T1000 (cell line): Measurements from ENCODE around the gene POU6F2.
"Not testable (repeated sequence)": the region's sequence is repeated elsewhere in the genome, so short reads cannot be mapped to it uniquely, and the experiment has no call there.

Experiments used
- DNase-seq: peaks from one replicate; lab custom pipeline; 2025; ENCODE audit warnings: mixed read lengths; lab: John Stamatoyannopoulos, UW

Gene POU6F2

DNA sequence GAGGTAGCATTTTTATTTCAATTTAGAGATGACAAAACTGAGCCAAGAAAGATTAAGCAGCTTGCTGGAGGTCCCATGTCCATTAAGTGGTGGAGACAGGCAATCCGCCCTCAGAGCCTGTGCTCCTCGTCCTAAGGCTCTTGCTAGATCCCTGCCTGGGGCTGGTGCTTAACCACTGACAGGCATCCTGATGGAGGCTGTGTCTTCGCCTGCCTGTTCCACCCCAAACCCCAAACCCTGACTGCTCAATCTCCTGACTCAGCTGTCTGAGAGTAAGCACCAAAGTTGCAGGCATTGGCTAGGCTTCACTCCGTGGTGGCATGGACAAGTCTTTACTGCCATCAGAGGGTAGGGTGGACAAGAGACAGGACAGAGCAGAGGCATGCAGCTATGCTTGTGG, 209.4 kb downstream of the POU6F2 start:
- no peak for DNase-seq

DNA sequence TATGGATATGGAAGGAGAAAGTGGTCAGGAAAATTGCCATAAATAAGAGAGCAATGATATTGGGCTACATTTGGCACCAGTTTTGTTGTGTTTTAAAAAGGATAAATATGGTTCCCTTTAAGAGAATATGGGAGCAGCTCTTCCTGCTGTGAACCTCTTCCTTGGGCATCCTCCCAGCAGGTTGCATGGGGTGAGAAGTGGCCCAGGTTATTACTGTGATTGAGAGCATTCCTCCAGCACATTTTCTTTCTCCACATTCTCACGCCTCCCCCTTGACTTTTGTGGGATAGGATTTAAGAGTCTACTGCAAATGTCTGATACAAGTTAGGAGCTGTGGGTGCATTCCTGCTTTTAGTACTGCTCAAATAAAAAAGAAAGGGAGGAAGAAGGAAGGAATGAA, 214.8 kb downstream of the POU6F2 start:
- no peak for DNase-seq

DNA sequence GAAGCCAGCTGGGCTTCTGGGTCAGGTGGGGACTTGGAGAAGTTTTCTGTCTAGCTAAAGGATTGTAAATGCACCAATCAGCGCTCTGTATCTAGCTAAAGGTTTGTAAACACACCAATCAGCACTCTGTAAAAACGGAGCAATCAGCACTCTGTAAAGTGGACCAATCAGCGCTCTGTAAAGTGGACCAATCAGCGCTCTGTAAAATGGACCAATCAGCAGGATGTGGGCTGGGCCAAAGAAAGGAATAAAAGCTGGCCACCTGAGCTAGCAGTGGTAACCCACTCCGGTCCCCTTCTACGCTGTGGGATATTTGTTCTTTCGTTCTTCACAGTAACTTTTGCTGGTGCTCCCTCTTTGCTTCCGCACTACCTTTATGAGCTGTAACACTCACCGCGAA, 216.7 kb downstream of the POU6F2 start:
- DNase-seq = not testable (repeated sequence)

DNA sequence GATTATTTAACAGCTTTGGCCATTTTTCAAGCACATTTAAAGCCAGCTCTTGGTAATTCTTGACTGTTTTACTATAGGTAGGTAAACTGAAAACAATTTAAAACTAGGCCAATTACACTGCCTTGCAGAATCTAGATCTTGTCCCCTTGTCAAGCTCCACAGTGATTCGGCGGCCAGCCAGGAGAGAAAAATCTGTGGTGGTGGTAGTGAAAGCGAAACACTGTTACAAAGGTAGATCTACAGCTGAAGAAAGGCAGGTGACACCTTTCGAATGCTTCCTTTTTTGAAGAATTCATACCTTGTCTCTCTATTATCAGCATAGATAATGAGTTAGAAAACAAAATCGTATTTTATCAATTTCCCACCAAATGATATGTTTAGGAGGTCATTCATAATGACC, 218.3 kb downstream of the POU6F2 start:
- DNase-seq = no peak

DNA sequence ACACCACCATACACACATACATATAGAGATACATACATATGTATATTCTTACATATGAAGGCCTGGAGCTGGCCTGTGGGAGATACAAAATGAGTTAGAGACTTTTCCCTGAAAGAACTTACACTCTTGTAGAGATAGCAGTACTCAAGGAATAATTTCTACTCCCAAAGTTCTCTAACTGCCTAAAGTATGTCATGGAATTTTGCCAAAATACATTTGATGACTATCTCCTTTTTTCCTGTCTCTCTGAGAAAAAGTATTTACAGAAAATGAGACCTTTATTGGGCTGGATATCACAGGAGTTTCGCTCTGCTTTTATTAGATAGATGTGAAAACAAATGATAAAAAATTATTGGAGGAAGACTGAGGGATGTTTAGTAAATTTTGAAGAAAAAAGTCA, 220.1 kb downstream of the POU6F2 start:
- no peak for DNase-seq

DNA sequence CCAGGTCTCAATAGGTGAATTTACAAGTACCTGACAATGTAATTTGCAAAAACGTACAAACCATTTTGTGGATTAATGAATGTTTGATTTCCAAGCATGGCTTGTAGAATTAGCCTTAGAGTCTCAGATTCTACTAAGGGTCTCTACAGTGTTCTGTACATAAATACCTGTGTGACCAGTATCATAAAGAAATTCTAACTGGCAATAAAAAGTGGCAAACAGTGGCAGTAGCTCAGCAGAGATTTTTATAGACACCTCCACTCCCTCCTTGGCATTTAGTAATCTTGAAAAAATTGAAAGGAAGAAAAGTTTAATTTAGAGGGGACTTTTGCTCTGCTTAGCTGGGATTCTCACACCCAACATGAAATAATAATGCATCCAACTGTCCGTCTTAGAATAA, 220.8 kb downstream of the POU6F2 start:
- no peak for DNase-seq

DNA sequence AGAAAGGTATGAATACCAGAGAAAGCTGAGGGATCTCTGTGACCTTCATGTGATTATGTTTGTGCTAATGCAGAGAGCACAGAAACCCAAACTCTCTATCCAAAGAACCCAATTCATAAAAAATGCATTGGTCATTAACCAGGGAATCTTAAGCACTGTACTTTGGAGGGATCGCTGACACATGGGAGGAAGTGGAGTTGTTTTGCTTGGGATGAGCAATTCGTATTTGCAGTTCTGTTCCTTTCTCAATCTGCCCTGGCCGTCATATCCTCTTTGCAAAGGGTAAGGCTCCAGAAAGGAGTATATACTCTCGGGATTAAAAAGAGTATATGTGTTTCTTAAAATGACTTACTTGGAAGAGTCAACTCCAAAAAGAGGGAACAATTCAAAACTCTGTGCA, 221.3 kb downstream of the POU6F2 start:
- DNase-seq = no peak

DNA sequence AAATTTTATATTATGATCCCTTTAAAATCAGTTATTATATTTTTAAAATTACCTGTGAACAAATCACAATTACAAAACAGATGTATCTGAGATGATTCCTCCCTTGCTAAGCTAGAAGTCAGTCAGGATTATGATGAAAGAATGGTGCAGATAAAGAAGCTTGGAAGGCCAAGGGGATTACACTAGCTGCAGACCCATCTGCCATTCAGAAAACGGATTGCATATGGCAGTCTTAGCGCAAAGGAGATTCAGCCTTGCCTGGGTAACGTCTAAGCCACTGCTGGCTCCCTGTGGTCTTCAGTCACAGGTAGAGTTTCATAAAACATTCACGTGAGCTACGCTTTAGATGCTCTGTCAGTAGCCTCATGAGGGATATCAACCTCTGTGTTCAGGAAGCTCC, 222.2 kb downstream of the POU6F2 start:
- no peak for DNase-seq

DNA sequence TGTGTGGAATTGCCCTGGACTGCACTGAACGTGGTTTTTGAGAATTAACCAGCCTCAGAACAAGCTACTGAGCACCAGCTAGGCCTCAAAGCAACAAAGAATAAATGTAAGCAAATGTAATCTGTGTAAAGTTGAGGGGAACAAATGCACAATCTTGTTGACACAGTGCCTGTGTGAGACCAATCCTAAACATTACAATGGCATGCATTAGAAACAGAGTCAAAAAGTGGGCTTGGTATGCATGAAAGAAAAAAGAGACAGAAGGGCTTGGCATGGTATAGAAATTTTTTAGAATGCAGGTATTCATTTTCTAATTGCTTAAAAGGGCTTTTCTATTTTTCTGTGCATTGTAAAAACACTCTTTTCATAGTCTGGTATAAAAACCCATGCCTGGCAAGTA, 224.3 kb downstream of the POU6F2 start:
- no peak for DNase-seq

DNA sequence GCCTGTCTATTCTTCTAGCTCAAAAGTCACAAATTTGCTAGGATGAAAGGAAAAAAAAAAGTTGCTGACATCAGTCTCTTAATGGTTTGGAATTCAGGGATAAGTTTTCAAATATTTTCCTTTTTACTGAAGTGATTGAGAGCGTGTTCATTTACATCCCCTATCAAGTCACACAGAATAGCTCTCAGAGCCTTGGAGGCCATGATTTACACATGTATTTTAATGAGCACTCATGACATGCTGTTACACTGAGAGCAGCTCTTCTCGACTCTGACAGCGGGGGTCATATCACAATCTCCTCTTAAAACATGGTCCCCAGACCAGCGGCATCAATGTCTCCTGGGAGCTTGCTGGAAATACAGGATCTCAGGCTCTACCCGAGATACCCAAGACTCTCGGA, 232.7 kb downstream of the POU6F2 start:
- DNase-seq = no peak

DNA sequence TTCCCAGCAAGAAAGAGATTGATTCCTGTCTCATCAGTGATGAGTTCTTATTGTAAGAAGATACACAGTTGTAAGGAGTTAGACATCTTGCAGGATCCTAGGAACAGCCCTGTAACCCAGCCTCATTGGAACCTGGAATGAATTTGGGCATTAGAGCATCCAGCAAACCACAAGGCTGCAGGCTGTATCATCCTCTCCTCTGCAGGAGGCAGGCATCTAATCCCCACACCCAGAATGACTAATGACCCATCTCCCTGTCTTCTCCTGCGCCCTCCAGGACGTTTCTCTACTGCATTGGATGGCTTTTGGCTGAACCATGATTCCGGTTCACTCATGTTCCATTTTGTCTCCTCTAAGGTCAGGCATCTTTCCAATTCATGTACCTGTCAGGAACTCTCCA, 233.9 kb downstream of the POU6F2 start:
- peak; percentile 1 for DNase-seq

DNA sequence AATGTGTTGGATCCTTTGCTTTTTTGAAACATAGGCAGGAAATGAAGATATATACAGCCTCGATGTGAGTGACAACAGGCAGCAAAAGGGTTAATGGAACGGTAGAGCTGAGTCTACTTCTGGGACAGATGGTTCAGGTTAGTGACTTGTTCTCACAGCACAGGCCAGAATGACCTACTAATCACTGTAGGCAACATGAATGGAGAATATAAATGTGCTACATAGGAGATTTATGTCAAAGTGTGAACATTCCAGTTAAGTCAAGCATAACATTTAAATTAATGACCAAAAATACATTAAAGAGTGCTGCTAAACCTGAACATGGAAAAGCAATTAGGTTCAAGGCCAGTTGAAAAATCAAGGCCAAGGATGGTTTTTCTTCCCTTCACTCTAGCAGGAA, 235.2 kb downstream of the POU6F2 start:
- no peak for DNase-seq

DNA sequence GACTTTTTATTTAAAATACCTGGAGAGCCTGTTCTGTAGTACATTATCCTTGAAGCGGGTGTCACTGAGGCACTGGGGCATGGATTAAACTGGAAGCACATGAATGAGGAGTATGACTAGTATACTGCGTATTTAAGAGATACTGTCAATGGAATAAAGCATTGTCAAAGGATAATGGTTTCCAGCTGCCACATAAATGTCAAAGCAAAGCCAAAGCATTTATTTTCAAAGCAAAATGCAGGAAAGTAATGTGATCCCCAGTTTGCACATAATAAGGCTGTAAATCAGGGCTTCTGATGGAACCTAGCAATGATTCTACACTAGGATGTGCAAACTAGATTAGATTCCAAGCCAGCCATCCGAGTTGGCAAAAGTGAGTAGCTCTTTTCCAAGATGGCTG, 240.1 kb downstream of the POU6F2 start:
- no peak for DNase-seq

DNA sequence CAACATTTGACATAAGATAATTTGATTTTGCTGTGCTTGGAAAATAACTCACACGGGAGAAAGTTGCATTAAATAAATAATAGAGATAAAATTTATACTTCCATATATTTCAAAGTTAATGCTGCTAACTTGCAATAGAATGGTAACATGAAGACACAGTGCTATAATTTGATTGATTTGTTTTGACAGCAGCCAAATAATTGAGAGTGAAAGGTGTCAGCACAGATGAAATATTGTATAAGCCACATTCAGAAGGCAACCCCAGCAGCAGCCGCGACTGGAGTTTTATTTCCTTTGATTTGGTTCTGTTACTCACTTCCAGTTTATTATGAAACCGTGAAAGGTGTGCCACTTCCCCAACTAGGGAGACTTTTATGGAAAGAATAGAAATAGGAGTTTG, 242.2 kb downstream of the POU6F2 start:
- no peak for DNase-seq

DNA sequence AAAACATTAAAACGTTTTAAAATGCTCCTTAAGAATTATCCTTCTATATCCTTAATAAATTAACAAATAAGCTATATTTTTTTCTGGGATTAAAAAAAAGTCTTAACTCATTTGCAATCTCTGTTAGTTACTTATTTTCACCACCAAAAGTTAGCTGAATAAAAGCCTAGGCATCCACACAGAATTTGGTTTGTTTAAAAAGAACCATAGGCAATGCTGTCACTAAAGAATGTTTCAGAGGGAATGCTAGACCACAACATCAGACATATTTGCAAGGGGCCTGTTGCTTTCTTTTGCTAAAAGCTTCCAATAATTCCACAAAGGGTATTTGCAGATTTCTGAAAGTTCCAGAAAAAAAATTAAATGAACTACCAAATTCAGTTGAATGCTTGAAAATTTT, 244.2 kb downstream of the POU6F2 start:
- DNase-seq = no peak

DNA sequence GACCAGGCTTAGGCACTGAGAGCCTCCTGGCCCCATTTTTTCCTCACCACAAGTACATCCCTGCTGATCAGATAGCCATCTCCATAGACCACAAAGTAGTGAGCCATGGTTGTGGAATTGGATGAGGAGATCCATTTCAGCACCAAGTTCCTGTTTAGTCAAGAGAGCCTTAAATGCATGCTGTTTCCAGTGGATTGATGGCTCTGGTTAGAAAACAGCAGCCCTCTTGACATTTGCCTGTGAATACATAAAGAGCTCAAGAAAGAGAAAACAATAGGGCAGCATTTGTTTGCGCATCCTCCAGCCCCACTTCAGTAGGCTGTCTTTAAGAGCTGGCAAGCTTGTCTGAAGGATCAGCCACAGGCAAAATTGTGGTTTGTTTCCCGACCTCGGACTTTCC, 251.2 kb downstream of the POU6F2 start:
- peak; percentile 49 for DNase-seq

DNA sequence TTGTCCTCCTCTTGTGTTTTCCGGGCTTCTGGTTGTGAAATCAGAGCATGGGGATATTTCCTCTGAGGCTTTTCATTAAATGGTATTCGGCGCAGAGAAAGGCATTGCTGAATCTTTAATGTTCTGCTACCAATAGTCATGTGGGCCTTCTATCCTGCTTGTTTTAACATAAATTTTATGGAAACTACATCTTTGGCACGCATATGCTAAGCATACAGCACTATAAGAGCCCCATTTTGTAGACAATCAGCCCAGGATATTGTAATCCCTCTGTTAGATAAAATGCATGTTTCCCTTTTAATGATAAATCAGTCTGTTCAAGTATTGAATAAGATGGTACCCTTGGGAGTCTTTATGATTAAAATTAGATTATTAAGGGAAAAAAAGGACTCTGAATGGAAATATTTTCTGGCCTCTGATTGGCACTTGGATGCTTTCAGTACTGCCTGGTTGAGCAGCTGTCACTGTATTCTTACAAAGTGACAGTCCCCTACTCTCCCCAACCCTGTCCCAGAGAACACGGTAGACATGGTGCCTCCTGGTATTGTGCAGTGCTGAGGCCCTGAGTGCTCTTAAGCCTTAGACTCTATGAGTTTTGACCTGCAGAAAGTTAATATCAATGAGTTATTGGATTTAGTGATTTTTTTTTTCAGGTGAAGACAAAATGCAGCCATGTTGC, 256.3 kb downstream of the POU6F2 start:
- no peak for DNase-seq

DNA sequence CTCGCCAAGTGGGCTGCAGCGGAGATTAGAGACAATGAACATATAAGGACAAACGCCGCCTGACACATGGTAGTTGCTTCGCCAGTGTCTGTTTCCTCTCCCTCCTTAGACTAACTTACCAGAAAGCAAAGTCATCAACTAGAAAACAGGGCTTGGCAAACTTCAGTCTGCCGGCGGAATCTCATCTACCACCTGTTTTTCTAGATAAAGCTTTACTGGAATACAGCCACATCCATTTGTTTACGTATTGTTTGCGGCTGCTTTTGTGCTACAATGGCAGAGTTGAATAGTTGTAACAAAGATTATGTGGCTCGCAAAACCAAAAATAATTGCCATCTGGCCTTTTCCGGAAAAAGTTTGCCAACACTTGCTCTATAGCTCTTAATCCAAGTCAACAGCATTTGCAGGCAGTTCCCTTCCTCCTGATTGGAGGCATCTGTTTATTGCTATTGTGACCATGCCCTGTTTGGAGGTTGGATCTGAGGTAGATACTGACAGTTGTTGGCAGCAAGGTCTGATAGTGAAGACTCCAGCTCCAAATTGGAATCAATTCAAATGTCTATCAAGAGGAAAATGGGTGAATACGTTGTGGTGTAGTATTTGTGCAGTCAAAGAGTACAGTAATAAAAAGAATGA, 260.6 kb downstream of the POU6F2 start:
- DNase-seq = no peak

DNA sequence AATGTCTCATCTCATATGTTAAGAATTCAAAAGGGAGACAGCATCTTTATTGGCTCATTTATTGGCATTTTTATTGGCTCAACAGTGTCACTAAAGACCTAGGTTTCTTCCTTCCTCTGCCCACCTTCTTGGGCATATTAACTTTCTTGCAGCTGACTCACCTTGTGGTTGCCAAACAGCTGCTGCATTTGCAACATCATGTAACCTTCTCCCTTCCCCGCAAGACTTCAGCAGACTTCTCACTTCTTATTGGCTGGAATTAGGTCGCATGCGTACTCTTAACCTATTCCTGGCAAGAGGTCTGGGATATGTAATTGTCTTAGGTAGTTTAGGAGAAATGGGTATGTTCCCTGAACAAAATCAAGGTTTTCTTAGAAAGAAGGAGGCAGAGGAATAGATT, 263.2 kb downstream of the POU6F2 start:
- DNase-seq = no peak

DNA sequence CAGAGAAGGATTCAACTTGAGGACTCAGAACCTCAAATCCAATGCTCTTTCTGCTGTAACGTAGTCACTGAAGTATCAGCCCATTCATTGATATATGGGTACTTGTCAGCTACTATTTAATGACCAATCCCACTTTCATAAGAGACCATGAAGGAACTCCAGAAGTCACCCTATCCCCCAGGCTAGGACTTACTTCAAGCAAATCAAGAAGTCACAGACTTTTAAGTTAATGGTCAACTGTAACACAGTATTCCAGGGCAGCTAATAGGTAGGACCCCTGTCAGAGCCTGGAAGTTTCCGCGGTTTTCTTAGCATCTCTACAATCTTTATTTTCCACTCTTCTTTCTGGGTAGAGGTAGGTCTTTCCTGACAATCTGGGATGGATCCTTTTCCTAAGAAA, 269.9 kb downstream of the POU6F2 start:
- no peak for DNase-seq

DNA sequence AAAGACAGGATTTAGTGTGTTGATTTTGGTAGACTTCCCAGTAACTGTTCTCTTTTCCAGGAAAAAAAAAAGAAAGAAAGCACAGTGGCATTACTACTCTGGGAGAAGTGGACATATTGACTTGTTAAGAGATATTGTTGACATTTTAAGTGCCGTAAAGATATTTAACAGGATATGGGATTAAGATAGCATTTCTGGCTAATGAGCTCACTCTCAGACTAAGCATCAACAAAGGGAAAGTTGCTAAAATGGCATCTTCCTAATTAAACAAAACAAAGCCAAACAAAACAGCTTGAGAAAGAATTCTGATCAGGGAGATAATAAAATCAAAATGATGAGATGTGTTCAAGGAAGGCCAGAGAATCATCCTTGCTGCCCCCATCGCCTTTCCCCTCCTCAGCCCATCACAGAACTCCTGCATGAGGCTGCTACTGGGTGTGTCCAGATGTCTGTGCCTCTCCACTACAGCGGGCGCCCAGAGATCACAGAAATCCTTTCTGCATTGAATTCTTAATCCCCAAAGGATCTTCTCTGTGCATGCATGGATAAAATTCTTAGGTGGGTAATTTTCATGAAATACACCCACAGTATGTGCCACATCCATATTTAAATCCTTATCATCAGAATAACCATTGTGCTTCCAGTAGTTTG, 270.5 kb downstream of the POU6F2 start:
- DNase-seq = no peak

DNA sequence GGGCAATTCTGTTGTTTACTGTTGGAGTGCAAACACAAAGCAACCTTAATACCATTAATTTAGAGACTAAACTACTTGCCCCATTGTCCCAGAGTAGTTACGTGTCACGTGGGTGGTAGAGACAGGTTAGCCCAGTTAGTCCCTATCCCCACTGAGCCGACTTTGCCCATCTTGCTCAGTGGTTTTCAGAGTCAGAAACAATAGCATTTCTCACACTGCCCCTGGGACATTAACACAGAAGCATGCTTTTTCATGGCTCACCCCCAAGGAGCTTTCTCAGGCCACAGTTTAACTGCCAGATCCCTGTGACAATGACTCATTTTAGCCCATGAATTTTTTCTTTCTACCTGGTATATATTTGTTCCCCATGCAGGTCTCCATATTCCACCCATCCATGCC, 271.0 kb downstream of the POU6F2 start:
- no peak for DNase-seq

DNA sequence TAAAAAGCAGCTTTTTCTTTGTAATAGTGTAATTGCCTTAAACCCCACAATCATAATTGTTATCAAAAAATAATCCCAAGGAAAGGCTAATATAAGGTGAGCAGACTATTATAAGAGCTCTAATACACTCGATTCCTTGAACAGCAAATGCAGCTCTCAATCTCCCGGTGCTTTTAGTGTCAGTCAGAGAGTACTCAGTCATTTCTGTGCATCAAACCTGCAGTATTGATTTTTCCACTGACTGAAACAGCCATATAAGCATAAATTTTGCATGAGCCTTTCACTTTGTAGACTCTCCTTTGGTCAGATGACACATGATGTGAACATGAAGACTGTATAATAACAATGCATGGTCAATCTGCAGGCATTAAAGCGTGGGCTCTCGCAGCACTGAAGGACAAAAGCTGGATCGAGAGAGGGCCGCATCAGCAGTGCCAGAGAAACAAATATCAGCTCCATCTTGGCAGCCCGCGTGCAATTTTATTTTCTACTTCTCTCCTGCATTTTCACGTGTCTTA, 272.0 kb downstream of the POU6F2 start:
- DNase-seq = no peak
